H1 (cell line): ENCODE measurements around the gene MMP8. TPM values are rescaled to one million over a fixed set of nuclear protein-coding genes. Genes with fewer than 3 reads are reported as not detected.
"Not testable (repeated sequence)": the region's sequence is repeated elsewhere in the genome, so short reads cannot be mapped to it uniquely, and the experiment has no call there.

Source experiments
- CTCF ChIA-PET: fragments of 300-600 bp; sonication (Branson Sonifier 250); formaldehyde crosslinking; loops from one replicate; lab custom pipeline; 2021; ENCODE audit not compliant: partially characterized antibody; lab: Charles Lee
- POLR2A ChIA-PET: fragments of 300-600 bp; sonication (Branson Sonifier 250); formaldehyde crosslinking; loops from one replicate; lab custom pipeline; 2021; ENCODE audit warnings: inconsistent platforms; ENCODE audit not compliant: partially characterized antibody; lab: Charles Lee
- DNase-seq, 2 experiments: peaks; one replicate each; pipeline versions ENCODE4 v3.0.0 to v3.0.0-alpha.2; 2010 to 2022; ENCODE audit warnings: low spot score in 2 of 2, low read depth in 1 of 2, mixed read lengths in 1 of 2
- FAIRE-seq: peaks from 2 replicates; lab custom pipeline; 2011; peaks lifted over from hg19 to GRCh38; lab: Jason Lieb, UNC
- H2AFZ ChIP-seq: 2 replicates; pipeline ENCODE4 v1.8.1; 2012; ENCODE audit warnings: low read length, inconsistent platforms
- H2AK5ac ChIP-seq: 2 replicates; pipeline ENCODE4 v1.6.1; 2013; ENCODE audit warnings: low read depth, low read length
- H2BK120ac ChIP-seq: replicated peaks from 2 replicates; pipeline ENCODE3; 2013; ENCODE audit warnings: low read depth, low read length, inconsistent platforms
- H2BK12ac ChIP-seq: 2 replicates; pipeline ENCODE4 v1.6.1; 2013; ENCODE audit warnings: low read depth, low read length
- H2BK15ac ChIP-seq: 2 replicates; pipeline ENCODE4 v1.6.1; 2013; ENCODE audit warnings: low read length
- H2BK20ac ChIP-seq: 2 replicates; pipeline ENCODE4 v1.6.1; 2013; ENCODE audit warnings: low read length
- H2BK5ac ChIP-seq: 2 replicates; pipeline ENCODE4 v1.6.1; 2013; ENCODE audit warnings: low read depth, low read length
- H3K14ac ChIP-seq: 2 replicates; pipeline ENCODE4 v1.6.1; 2013; ENCODE audit warnings: inconsistent platforms; ENCODE audit not compliant: insufficient read length
- H3K18ac ChIP-seq: 2 replicates; pipeline ENCODE4 v1.6.1; 2013; ENCODE audit warnings: low read length; ENCODE audit errors: extremely low read depth
- H3K23ac ChIP-seq: 2 replicates; pipeline ENCODE4 v1.6.1; 2013; ENCODE audit warnings: inconsistent platforms; ENCODE audit not compliant: insufficient read length
- H3K23me2 ChIP-seq: 2 replicates; pipeline ENCODE4 v1.6.1; 2013; ENCODE audit warnings: low read depth, low read length
- H3K27ac ChIP-seq: 2 replicates; pipeline ENCODE4 v1.6.1; 2011; ENCODE audit warnings: low read depth, low read length, inconsistent platforms
- H3K27me3 ChIP-seq, 4 experiments: replicated peaks in 1 of 4; 1 replicate in 1 of 4; 2 replicates in 3 of 4; pipeline versions ENCODE4 v1.6.1 to v1.8.1; 2011 to 2013; ENCODE audit warnings: low read length in 3 of 4, mild to moderate bottlenecking in 3 of 4, inconsistent platforms in 2 of 4, mixed read lengths in 2 of 4, moderate library complexity in 1 of 4; ENCODE audit not compliant: control insufficient read depth in 3 of 4, insufficient read depth in 3 of 4; ENCODE audit errors: extremely low read depth in 1 of 4
- H3K36me3 ChIP-seq, 4 experiments: 2 replicates each; pipeline versions ENCODE4 v1.6.1 to v1.8.1; 2011 to 2013; ENCODE audit warnings: mild to moderate bottlenecking in 4 of 4, low read length in 3 of 4, moderate library complexity in 2 of 4, control low read depth in 1 of 4, inconsistent platforms in 1 of 4; ENCODE audit not compliant: insufficient read depth in 4 of 4, control insufficient read depth in 2 of 4
- H3K4ac ChIP-seq: replicated peaks from 2 replicates; pipeline ENCODE3; 2013; ENCODE audit warnings: low read length, low read depth, mixed read lengths, inconsistent platforms; ENCODE audit not compliant: insufficient read length
- H3K4me1 ChIP-seq, 4 experiments: replicated peaks in 1 of 4; 1 replicate in 1 of 4; 2 replicates in 3 of 4; pipeline versions ENCODE4 v1.6.1 to v1.8.1; 2011 to 2013; ENCODE audit warnings: low read length in 3 of 4, inconsistent platforms in 2 of 4, mixed read lengths in 1 of 4; ENCODE audit not compliant: insufficient read depth in 4 of 4, control insufficient read depth in 3 of 4
- H3K4me2 ChIP-seq, 2 experiments: 2 replicates each; pipeline versions ENCODE4 v1.6.1 to v1.8.1; 2011 to 2013; ENCODE audit warnings: low read depth in 2 of 2, low read length in 2 of 2, control low read depth in 1 of 2, inconsistent platforms in 1 of 2, mild to moderate bottlenecking in 1 of 2; ENCODE audit not compliant: insufficient read depth in 1 of 2
- H3K4me3 ChIP-seq, 4 experiments: fragments of 200-600, 300-600 bp in 1 of 4; sonication (generic), shearing (Covaris generic), sonication (Bioruptor Twin) in 1 of 4; 2 replicates each; pipeline versions ENCODE4 v1.5.1 to v1.8.1; 2011 to 2016; ENCODE audit warnings: low read length in 4 of 4, low read depth in 3 of 4, control low read depth in 2 of 4, inconsistent platforms in 2 of 4, mild to moderate bottlenecking in 2 of 4, mixed read lengths in 1 of 4, moderate library complexity in 1 of 4; ENCODE audit not compliant: insufficient read depth in 2 of 4; ENCODE audit errors: extremely low read depth in 1 of 4
- H3K56ac ChIP-seq: replicated peaks from 2 replicates; pipeline ENCODE3; 2013; ENCODE audit warnings: low read depth, mild to moderate bottlenecking, mixed read lengths, low read length, inconsistent platforms; ENCODE audit not compliant: insufficient read length
- H3K79me1 ChIP-seq: 2 replicates; pipeline ENCODE4 v1.6.1; 2013; ENCODE audit warnings: low read depth, low read length, control low read depth
- H3K79me2 ChIP-seq, 2 experiments: 2 replicates each; pipeline versions ENCODE4 v1.6.1 to v1.8.1; 2012 to 2013; ENCODE audit warnings: low read length in 2 of 2, mild to moderate bottlenecking in 2 of 2, inconsistent platforms in 1 of 2; ENCODE audit not compliant: insufficient read depth in 2 of 2, control insufficient read depth in 1 of 2
- H3K9ac ChIP-seq, 4 experiments: replicated peaks in 1 of 4; 1 replicate in 1 of 4; 2 replicates in 3 of 4; pipeline versions ENCODE4 v1.6.1 to v1.8.1; 2011 to 2013; ENCODE audit warnings: low read depth in 3 of 4, low read length in 3 of 4, control low read depth in 2 of 4, mild to moderate bottlenecking in 2 of 4, moderate library complexity in 2 of 4, inconsistent platforms in 1 of 4; ENCODE audit errors: extremely low read depth in 1 of 4
- H3K9me3 ChIP-seq, 2 experiments: 2 replicates each; pipeline versions ENCODE4 v1.6.1 to v1.8.1; 2012 to 2013; ENCODE audit warnings: mild to moderate bottlenecking in 2 of 2, moderate library complexity in 2 of 2, control low read depth in 1 of 2, inconsistent platforms in 1 of 2, low read depth in 1 of 2, low read length in 1 of 2, mixed read lengths in 1 of 2; ENCODE audit not compliant: insufficient read depth in 2 of 2
- H4K20me1 ChIP-seq, 2 experiments: replicated peaks in 1 of 2; 2 replicates each; pipeline versions ENCODE3 to v1.8.1; 2011 to 2013; ENCODE audit warnings: inconsistent platforms in 2 of 2, low read length in 2 of 2, mild to moderate bottlenecking in 1 of 2; ENCODE audit not compliant: insufficient read depth in 2 of 2, control insufficient read depth in 1 of 2
- H4K5ac ChIP-seq: 2 replicates; pipeline ENCODE4 v1.6.1; 2013; ENCODE audit warnings: low read length, low read depth, mixed read lengths, inconsistent platforms; ENCODE audit not compliant: insufficient read length
- H4K8ac ChIP-seq: 2 replicates; pipeline ENCODE4 v1.8.0; 2013; ENCODE audit warnings: mild to moderate bottlenecking, moderate library complexity, low read length, inconsistent platforms; ENCODE audit not compliant: insufficient read depth; ENCODE audit errors: extremely low read depth
- H4K91ac ChIP-seq: replicated peaks from 2 replicates; pipeline ENCODE3; 2013; ENCODE audit warnings: low read length, mixed read lengths, inconsistent platforms; ENCODE audit not compliant: insufficient read length
- WGBS, 2 experiments: shearing (Covaris generic) in 1 of 2; methylation state at CpG; one replicate each; pipeline versions ENCODE4 v1.1.6 to v1.1.7; 2013 to 2015; ENCODE audit warnings: low lambda C conversion rate in 2 of 2, mixed read lengths in 2 of 2, inconsistent platforms in 1 of 2, low coverage in 1 of 2, missing lambda C conversion rate in 1 of 2; ENCODE audit not compliant: insufficient replicate concordance in 2 of 2, insufficient coverage in 1 of 2, insufficient read length in 1 of 2; ENCODE audit errors: extremely low coverage in 1 of 2, missing lambda C conversion rate in 1 of 2; 5-methylcytosine and 5-hydroxymethylcytosine counted together
- polyA plus RNA-seq, 7 experiments: library from polyadenylated mRNA; depleted of rRNA in 3 of 7; stranded (reverse) in 5 of 7; unstranded in 2 of 7; fragments of >200 nt in 5 of 7; fragments of 200-250 nt in 2 of 7; gene quantifications; 1 replicate in 5 of 7; 2 replicates in 1 of 7; 4 replicates in 1 of 7; pipeline versions ENCODE4 v1.2.1 to v1.2.3, GENCODE V29; 2011 to 2013; ENCODE audit warnings: missing spikeins in 2 of 7, mixed read lengths in 2 of 7
- total RNA-seq: library from RNA; stranded (reverse); fragmentation: NEBNext Ultra II Directional; extraction: Animal tissue kit (Norgen Biotek cat#: 25700); gene quantifications from 2 replicates; pipeline ENCODE4 v1.2.1, GENCODE V29; 2021

The MMP8 gene
- total and polyA plus RNA-seq, 2 of the 8 experiments (the other 6 are each of a cell fraction or from before 2014, with no cell fraction given) = not detected

DNA sequence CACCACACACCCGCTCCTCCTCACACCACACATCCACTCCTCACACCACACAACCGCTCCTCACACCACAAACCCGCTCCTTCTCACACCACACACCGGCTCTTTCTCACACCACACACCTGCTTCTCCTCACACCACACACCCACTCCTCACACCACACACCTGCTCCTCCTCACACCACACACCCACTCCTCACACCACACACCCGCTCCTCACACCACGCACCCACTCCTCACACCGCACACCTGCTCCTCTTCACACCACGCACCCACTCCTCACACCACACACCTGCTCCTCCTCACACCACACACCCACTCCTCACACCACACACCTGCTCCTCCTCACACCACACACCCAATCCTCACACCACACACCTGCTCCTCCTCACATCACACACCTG, 6.2 kb upstream of the MMP8 start:
- H3K36me3 ChIP-seq, H3K27me3 ChIP-seq, H3K4ac ChIP-seq, POLR2A ChIA-PET, H3K4me2 ChIP-seq, H3K27ac ChIP-seq, H4K5ac ChIP-seq, H3K4me1 ChIP-seq, H3K56ac ChIP-seq, H3K18ac ChIP-seq, DNase-seq, H3K79me1 ChIP-seq, H3K4me3 ChIP-seq, H4K20me1 ChIP-seq, H2AFZ ChIP-seq, H2BK120ac ChIP-seq, H3K9me3 ChIP-seq, H3K79me2 ChIP-seq, H3K23me2 ChIP-seq, H4K91ac ChIP-seq, H3K9ac ChIP-seq, H3K23ac ChIP-seq: not testable (repeated sequence)
- Histone ChIP-seq H2BK20ac (peak overlapping the region; percentile 93; the same call in 1 of the 2 replicates), H2BK12ac (peak overlapping the region; percentile 89), H2BK15ac (peak overlapping the region; percentile 63; the same call in 1 of the 2 replicates), H2AK5ac (peak overlapping the region; percentile 96), H2BK5ac (peak overlapping the region; percentile 64), H4K8ac (peak overlapping the region; percentile 51; the same call in 1 of the 2 replicates), H3K14ac (peak overlapping the region; percentile 6)
- CTCF ChIA-PET = interaction anchor here (4.9 kb wide), 1 partner anchor 210 kb away, joined by 33 read pairs; no protein-coding TSS in a partner anchor
- 37 to 88% methylated on average over 4 to 7 of the region's 8 CpGs for WGBS, 2 experiments
- peak; percentile 13 for FAIRE-seq
